ENCODE results near the gene CCR5AS.

The CCR5AS gene

DNA sequence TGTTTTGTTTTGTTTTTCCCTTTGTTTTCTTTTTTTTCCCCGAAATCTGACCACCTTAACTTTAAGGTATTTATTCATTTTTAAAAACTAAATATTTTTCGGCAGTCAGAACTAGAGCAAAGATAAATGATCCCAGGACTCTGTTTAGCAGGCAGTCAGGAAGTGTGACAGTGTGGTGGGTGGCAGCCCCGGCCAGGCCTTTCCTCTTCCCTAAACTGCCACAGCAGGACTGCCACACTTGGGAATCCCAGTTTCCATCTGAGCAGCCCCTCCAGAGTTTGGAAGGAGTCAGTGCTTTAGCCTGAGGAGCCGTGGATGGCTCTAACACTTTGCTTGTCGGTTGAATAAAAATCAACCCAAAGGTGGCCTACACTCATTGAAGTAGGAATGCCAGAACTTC is 7.1 kb upstream of the CCR5AS start:
- Histone ChIP-seq H3K79me2 (ENCODE audit: control insufficient read depth, insufficient read depth, low read length) (no peaks in the 10 kb centered on the region), H3K9ac (ENCODE audit: insufficient read depth, low read length) (no peak overlapping the region), H2AFZ (ENCODE audit: low read length) (no peak overlapping the region), H3K27me3 (ENCODE audit: control insufficient read depth, insufficient read depth, low read length) (no peaks in the 10 kb centered on the region), H3K27ac (ENCODE audit: insufficient read depth, low read length) (no peak overlapping the region), H3K4me1 (ENCODE audit: control insufficient read depth, extremely low read depth, insufficient read depth, low read length) (no peaks in the 10 kb centered on the region), H3K4me2 (ENCODE audit: extremely low read depth, insufficient read depth, low read length) (no peak overlapping the region), H3K4me3 (replicated peaks in 1 of 4; ENCODE audit: control extremely low read depth in 1 of 4, insufficient read depth in 1 of 4, low read depth in 3 of 4, low read length in 4 of 4) (no peak overlapping the region), H3K36me3 (ENCODE audit: control insufficient read depth, insufficient read depth, low read length) (no peaks in the 10 kb centered on the region), H4K20me1 (ENCODE audit: control insufficient read depth, extremely low read depth, insufficient read depth, low read length) (no peaks in the 10 kb centered on the region), H3K9me3 (ENCODE audit: control insufficient read depth, insufficient read depth, low read depth, low read length) (no peaks in the 10 kb centered on the region)
- DNase-seq (ENCODE audit: low read depth in 2 of 2) = no peak
- no peak for TF ChIP-seq EZH2 (IDR thresholded peaks at IDR 0.05; ENCODE audit: low read length, missing control alignments)
- TF ChIP-seq, protein P1, sequence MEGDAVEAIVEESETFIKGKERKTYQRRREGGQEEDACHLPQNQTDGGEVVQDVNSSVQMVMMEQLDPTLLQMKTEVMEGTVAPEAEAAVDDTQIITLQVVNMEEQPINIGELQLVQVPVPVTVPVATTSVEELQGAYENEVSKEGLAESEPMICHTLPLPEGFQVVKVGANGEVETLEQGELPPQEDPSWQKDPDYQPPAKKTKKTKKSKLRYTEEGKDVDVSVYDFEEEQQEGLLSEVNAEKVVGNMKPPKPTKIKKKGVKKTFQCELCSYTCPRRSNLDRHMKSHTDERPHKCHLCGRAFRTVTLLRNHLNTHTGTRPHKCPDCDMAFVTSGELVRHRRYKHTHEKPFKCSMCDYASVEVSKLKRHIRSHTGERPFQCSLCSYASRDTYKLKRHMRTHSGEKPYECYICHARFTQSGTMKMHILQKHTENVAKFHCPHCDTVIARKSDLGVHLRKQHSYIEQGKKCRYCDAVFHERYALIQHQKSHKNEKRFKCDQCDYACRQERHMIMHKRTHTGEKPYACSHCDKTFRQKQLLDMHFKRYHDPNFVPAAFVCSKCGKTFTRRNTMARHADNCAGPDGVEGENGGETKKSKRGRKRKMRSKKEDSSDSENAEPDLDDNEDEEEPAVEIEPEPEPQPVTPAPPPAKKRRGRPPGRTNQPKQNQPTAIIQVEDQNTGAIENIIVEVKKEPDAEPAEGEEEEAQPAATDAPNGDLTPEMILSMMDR (conservative IDR thresholded peaks at IDR 0.05 in 1 of 2, IDR thresholded peaks at IDR 0.05 in 1 of 2; ENCODE audit: low read depth in 1 of 2, low read length in 2 of 2) = no peak

DNA sequence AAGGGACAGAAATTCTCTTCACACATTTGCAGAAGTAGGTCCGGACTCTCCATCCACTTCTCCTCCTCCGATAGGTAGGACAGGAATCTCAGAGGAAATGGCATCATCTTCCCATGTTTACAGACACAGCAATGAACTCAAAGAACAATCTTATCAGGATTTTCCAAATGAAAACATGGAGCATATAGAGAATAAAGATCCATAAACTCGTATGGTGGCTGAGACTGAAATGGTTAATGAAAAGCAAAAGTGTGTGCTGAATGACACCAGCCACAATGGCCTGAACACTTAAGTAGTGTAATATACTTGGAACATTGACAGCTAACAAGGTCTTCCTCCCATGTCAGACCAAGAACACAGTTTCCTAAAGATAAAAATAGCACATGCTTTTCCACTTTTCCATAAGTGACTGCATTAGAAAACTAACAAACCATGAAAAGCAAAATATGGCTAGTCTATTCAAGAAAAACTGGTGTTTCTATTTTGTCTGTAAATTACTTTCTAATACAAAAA is 6.0 kb upstream of the CCR5AS start:
- H3K4me2 ChIP-seq (ENCODE audit: extremely low read depth, insufficient read depth, low read length) = no peak overlapping the region

DNA sequence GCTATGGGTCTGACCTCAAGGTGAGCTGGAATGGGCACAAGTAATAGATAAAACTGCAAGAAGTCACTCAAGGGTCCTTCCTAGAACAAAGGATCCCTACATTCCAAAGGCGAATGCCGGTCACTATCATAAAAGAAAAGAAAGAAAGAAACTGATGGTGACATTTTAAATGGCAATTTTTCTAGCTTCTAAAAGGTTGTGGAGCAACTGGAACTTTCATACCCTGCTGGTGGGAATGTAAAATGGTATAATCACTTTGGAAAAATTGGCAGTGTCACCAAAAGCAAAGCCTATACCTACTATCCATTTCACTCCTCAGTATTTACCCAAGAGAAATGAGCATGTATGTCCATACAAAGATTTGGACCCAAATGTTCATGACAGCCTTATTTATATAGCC is 4.4 kb upstream of the CCR5AS start:
- TF ChIP-seq, protein P1 (conservative IDR thresholded peaks at IDR 0.05 in 1 of 2, IDR thresholded peaks at IDR 0.05 in 1 of 2; ENCODE audit: low read depth in 1 of 2, low read length in 2 of 2) = no peak
- TF ChIP-seq EZH2 (IDR thresholded peaks at IDR 0.05; ENCODE audit: low read length, missing control alignments) = no peak
- H3K9me3 ChIP-seq (ENCODE audit: control insufficient read depth, insufficient read depth, low read depth, low read length) = no peaks in the 10 kb centered on the region
- H3K4me1 ChIP-seq (ENCODE audit: control insufficient read depth, extremely low read depth, insufficient read depth, low read length) = peaks cover 18% of the 10 kb centered on the region
- H3K27ac ChIP-seq (ENCODE audit: insufficient read depth, low read length) = no peak overlapping the region
- H4K20me1 ChIP-seq (ENCODE audit: control insufficient read depth, extremely low read depth, insufficient read depth, low read length) = no peaks in the 10 kb centered on the region
- H3K9ac ChIP-seq (ENCODE audit: insufficient read depth, low read length) = no peak overlapping the region
- no peaks in the 10 kb centered on the region for H3K27me3 ChIP-seq (ENCODE audit: control insufficient read depth, insufficient read depth, low read length)
- H2AFZ ChIP-seq (ENCODE audit: low read length) = no peak overlapping the region
- H3K4me3 ChIP-seq (replicated peaks in 1 of 4; ENCODE audit: control extremely low read depth in 1 of 4, insufficient read depth in 1 of 4, low read depth in 3 of 4, low read length in 4 of 4) = no peak overlapping the region
- H3K79me2 ChIP-seq (ENCODE audit: control insufficient read depth, insufficient read depth, low read length) = no peaks in the 10 kb centered on the region
- no peak for DNase-seq (ENCODE audit: low read depth in 2 of 2)
- no peaks in the 10 kb centered on the region for H3K36me3 ChIP-seq (ENCODE audit: control insufficient read depth, insufficient read depth, low read length)
- H3K4me2 ChIP-seq (ENCODE audit: extremely low read depth, insufficient read depth, low read length) = no peak overlapping the region

More for the DNA sequence above, 6.0 kb upstream of the CCR5AS start:
- no peak overlapping the region for H3K27ac ChIP-seq (ENCODE audit: insufficient read depth, low read length)
- no peaks in the 10 kb centered on the region for H3K36me3 ChIP-seq (ENCODE audit: control insufficient read depth, insufficient read depth, low read length)
- H3K79me2 ChIP-seq (ENCODE audit: control insufficient read depth, insufficient read depth, low read length) = no peaks in the 10 kb centered on the region
- peaks cover 5% of the 10 kb centered on the region for H3K4me1 ChIP-seq (ENCODE audit: control insufficient read depth, extremely low read depth, insufficient read depth, low read length)
- H3K27me3 ChIP-seq (ENCODE audit: control insufficient read depth, insufficient read depth, low read length) = no peaks in the 10 kb centered on the region
- H4K20me1 ChIP-seq (ENCODE audit: control insufficient read depth, extremely low read depth, insufficient read depth, low read length) = no peaks in the 10 kb centered on the region
- H3K4me3 ChIP-seq (replicated peaks in 1 of 4; ENCODE audit: control extremely low read depth in 1 of 4, insufficient read depth in 1 of 4, low read depth in 3 of 4, low read length in 4 of 4) = no peak overlapping the region
- H2AFZ ChIP-seq (ENCODE audit: low read length) = no peak overlapping the region
- H3K9me3 ChIP-seq (ENCODE audit: control insufficient read depth, insufficient read depth, low read depth, low read length) = no peaks in the 10 kb centered on the region
- TF ChIP-seq EZH2 (IDR thresholded peaks at IDR 0.05; ENCODE audit: low read length, missing control alignments) = no peak
- TF ChIP-seq, protein P1 (conservative IDR thresholded peaks at IDR 0.05 in 1 of 2, IDR thresholded peaks at IDR 0.05 in 1 of 2; ENCODE audit: low read depth in 1 of 2, low read length in 2 of 2) = no peak
- DNase-seq (ENCODE audit: low read depth in 2 of 2) = no peak
- H3K9ac ChIP-seq (ENCODE audit: insufficient read depth, low read length) = no peak overlapping the region
